Uterus (tissue), 2 donors: ENCODE measurements around the gene LGALS7.

Experiments
- POLR2A ChIP-seq, 2 donors: fragments of 450-650 bp; IDR thresholded peaks; one replicate each; pipeline ENCODE4 v1.6.1; 2016; ENCODE audit warnings: antibody characterized with exemption in 2 of 2, mild to moderate bottlenecking in 1 of 2, moderate library complexity in 1 of 2
- TF ChIP-seq, protein P1 (sequence below), 4 experiments: fragments of 200-600 bp in 2 of 4; fragments of 450-650 bp in 2 of 4; sonication (generic) in 2 of 4; IDR thresholded peaks; one replicate each; pipeline ENCODE4 v1.5.1; 2016 to 2019; ENCODE audit warnings: antibody characterized with exemption in 4 of 4, mild to moderate bottlenecking in 2 of 4, moderate library complexity in 1 of 4

DNA sequence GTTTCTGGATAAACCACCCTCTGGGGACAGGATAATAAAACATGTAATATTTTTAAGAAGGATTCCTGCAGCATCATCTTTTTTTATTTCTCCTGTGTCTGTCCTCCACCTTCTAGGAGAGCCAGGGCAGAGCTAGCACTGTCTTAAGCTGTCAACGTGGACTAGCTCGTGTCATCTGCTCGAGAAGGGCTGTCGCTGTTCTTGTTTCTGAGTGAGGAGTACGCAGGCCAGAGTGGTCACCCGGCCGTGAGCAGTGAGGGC is 42.9 kb downstream of the LGALS7 start:
- TF ChIP-seq, protein P1, sequence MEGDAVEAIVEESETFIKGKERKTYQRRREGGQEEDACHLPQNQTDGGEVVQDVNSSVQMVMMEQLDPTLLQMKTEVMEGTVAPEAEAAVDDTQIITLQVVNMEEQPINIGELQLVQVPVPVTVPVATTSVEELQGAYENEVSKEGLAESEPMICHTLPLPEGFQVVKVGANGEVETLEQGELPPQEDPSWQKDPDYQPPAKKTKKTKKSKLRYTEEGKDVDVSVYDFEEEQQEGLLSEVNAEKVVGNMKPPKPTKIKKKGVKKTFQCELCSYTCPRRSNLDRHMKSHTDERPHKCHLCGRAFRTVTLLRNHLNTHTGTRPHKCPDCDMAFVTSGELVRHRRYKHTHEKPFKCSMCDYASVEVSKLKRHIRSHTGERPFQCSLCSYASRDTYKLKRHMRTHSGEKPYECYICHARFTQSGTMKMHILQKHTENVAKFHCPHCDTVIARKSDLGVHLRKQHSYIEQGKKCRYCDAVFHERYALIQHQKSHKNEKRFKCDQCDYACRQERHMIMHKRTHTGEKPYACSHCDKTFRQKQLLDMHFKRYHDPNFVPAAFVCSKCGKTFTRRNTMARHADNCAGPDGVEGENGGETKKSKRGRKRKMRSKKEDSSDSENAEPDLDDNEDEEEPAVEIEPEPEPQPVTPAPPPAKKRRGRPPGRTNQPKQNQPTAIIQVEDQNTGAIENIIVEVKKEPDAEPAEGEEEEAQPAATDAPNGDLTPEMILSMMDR (IDR thresholded peaks at IDR 0.05) = no peak
- TF ChIP-seq POLR2A (IDR thresholded peaks at IDR 0.05) = no peak
